Measurements from ENCODE around the gene CMTM4. TPM values are rescaled to one million over a fixed set of nuclear protein-coding genes. Genes with fewer than 3 reads are reported as not detected.

Gene CMTM4
- total and polyA plus RNA-seq, 2 experiments from 2014 or later, result 14.1 to 77.0 TPM

- no peak overlapping the region for H2AFZ ChIP-seq
- H3K4me2 ChIP-seq, result no peak overlapping the region
- H4K20me1 ChIP-seq (replicated peaks; ENCODE audit: insufficient read depth), result peaks cover 10% of the 10 kb centered on the region; the same call in 1 of the 2 replicates
- H3K9me3 Mint-ChIP-seq, result no peaks in the 10 kb centered on the region
- H3F3A ChIP-seq (replicated peaks; ENCODE audit: low read depth), result peaks cover 12% of the 10 kb centered on the region
- TF ChIP-seq EZH2 (IDR thresholded peaks at IDR 0.05; ENCODE audit: low read depth, unreplicated experiment), result no peak
- no peak for TF ChIP-seq JUNB (IDR thresholded peaks at IDR 0.05; ENCODE audit: unreplicated experiment)
- TF ChIP-seq, protein P1, sequence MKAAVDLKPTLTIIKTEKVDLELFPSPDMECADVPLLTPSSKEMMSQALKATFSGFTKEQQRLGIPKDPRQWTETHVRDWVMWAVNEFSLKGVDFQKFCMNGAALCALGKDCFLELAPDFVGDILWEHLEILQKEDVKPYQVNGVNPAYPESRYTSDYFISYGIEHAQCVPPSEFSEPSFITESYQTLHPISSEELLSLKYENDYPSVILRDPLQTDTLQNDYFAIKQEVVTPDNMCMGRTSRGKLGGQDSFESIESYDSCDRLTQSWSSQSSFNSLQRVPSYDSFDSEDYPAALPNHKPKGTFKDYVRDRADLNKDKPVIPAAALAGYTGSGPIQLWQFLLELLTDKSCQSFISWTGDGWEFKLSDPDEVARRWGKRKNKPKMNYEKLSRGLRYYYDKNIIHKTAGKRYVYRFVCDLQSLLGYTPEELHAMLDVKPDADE (IDR thresholded peaks at IDR 0.05), result no peak
- no peak for TF ChIP-seq CTCF (conservative IDR thresholded peaks at IDR 0.05; ENCODE audit: low read depth in 2 of 2)
- no peak for TF ChIP-seq ZNF331 (CRISPR knock-in tag; IDR thresholded peaks at IDR 0.05; ENCODE audit: low read depth)
- no peaks in the 10 kb centered on the region for H3K4me1 Mint-ChIP-seq
- no peaks in the 10 kb centered on the region for H3K27me3 Mint-ChIP-seq (ENCODE audit: insufficient read depth, low read depth, poor library complexity)
- no peaks in the 10 kb centered on the region; the same call in 1 of the 2 replicates for H3K79me2 ChIP-seq (replicated peaks; ENCODE audit: insufficient read depth)
- no peak overlapping the region for H3K4me3 Mint-ChIP-seq
- peaks cover 38% of the 10 kb centered on the region for H3K36me3 Mint-ChIP-seq (ENCODE audit: low read depth)
- no peaks in the 10 kb centered on the region for H3K27me3 ChIP-seq (ENCODE audit: insufficient read depth)
- DNase-seq (ENCODE audit: low spot score) (no peak), ATAC-seq (no peak)
- no peak overlapping the region for H3K27ac Mint-ChIP-seq
- H3K27ac ChIP-seq (ENCODE audit: low read depth), result no peak overlapping the region; the same call in 1 of the 2 replicates
- H3K36me3 ChIP-seq (ENCODE audit: insufficient read depth), result peaks cover 30% of the 10 kb centered on the region
- H3K4me1 ChIP-seq (ENCODE audit: insufficient read depth), result no peaks in the 10 kb centered on the region
- no peak overlapping the region for H3K4me3 ChIP-seq
- H3K9me2 ChIP-seq (ENCODE audit: insufficient read depth), result no peaks in the 10 kb centered on the region
These were observed 22.7 kb upstream of the CMTM4 start for GRCh38 chr16:66719246-66719645.

DNA sequence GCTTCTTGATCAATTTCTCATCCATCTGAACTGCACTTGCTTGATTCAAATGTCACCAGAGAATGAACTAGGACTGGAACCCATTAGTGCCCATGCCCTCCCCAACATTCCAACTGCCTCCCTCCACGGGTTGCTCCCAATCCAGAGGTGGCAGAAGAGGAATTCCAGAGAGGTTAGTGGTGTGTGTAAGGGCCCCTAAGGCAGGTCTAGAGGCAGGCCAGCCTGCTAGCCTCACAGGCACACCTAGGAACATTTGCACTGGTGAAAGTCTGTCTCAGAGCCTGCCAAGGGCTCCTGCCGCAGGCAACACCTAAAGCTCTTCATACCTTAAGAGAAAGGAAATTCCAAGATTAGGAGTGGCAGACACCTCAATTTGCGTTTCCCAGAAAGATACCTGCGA lies 21.2 kb upstream of the CMTM4 start:
- Histone ChIP-seq H3K4me3 (no peak overlapping the region), H3K36me3 (ENCODE audit: insufficient read depth) (peaks cover 15% of the 10 kb centered on the region), H3K4me2 (no peak overlapping the region), H3F3A (replicated peaks; ENCODE audit: low read depth) (peaks cover 12% of the 10 kb centered on the region), H4K20me1 (replicated peaks; ENCODE audit: insufficient read depth) (peaks cover 3% of the 10 kb centered on the region; the same call in 1 of the 2 replicates), H3K27ac (ENCODE audit: low read depth) (peak overlapping the region; percentile 83; the same call in 1 of the 2 replicates), H3K27me3 (ENCODE audit: insufficient read depth) (no peaks in the 10 kb centered on the region), H3K4me1 (ENCODE audit: insufficient read depth) (no peaks in the 10 kb centered on the region), H2AFZ (no peak overlapping the region), H3K79me2 (replicated peaks; ENCODE audit: insufficient read depth) (no peaks in the 10 kb centered on the region), H3K9me2 (ENCODE audit: insufficient read depth) (no peaks in the 10 kb centered on the region)
- peak; percentile 30 for ATAC-seq
- no peak for TF ChIP-seq ZNF462 (CRISPR knock-in tag; IDR thresholded peaks at IDR 0.05)
- H3K36me3 Mint-ChIP-seq (ENCODE audit: low read depth), result peaks cover 24% of the 10 kb centered on the region
- H3K27ac Mint-ChIP-seq, result no peak overlapping the region
- no peaks in the 10 kb centered on the region for H3K27me3 Mint-ChIP-seq (ENCODE audit: insufficient read depth, low read depth, poor library complexity)
- no peaks in the 10 kb centered on the region for H3K9me3 Mint-ChIP-seq
- no peak for DNase-seq (ENCODE audit: low spot score)
- H3K4me3 Mint-ChIP-seq, result no peak overlapping the region
- H3K4me1 Mint-ChIP-seq, result no peaks in the 10 kb centered on the region

Data from GM23338 (cell line).